ENCODE data around the gene TUSC2. TPM values are rescaled to one million over a fixed set of nuclear protein-coding genes. Genes with fewer than 3 reads are reported as not detected.
A peak's percentile ranks its signal among the peaks of the same experiment; 100 is the strongest.

Gene TUSC2
- total and polyA plus RNA-seq, 2 donors (not counting 1 experiment from before 2014, with no cell fraction given), result 28.2 to 29.3 TPM

- Histone ChIP-seq H4K20me1 (ENCODE audit: control insufficient read depth, insufficient read depth, low read length, poor library complexity, severe bottlenecking) (no peaks in the 10 kb centered on the region), H3K9ac (ENCODE audit: low read length) (peak within 1 kb of the TSS; percentile 82), H3K9me3 (ENCODE audit: control extremely low read depth in 1 of 3, control insufficient read depth in 2 of 3, insufficient read depth in 1 of 3, low read length in 2 of 3) (no peaks in the 10 kb centered on the region), H3K27me3 (replicated peaks in 1 of 4; ENCODE audit: control extremely low read depth in 1 of 4, control insufficient read depth in 3 of 4, insufficient read depth in 4 of 4, low read length in 3 of 4) (no peaks in the 10 kb centered on the region), H3K36me3 (replicated peaks in 1 of 2; ENCODE audit: control extremely low read depth in 1 of 2, control insufficient read depth in 1 of 2, extremely low read depth in 1 of 2, insufficient read depth in 2 of 2, low read length in 1 of 2) (peaks cover 0 to 4% of the 10 kb centered on the region in 2 experiments), H3K4me2 (replicated peaks; ENCODE audit: low read depth, low read length, poor library complexity, severe bottlenecking) (peak within 1 kb of the TSS; percentile 89), H3K4me3 (ENCODE audit: control extremely low read depth in 1 of 5, extremely low read depth in 1 of 5, insufficient read depth in 1 of 5, low read depth in 2 of 5, low read length in 4 of 5) (peak within 1 kb of the TSS; percentile 68 to 89 (median 88)), H3K27ac (ENCODE audit: low read length in 2 of 2) (peak within 1 kb of the TSS; percentile 77 to 84), H3K79me2 (ENCODE audit: control insufficient read depth, insufficient read depth, low read length) (peaks cover 13% of the 10 kb centered on the region), H2AFZ (ENCODE audit: insufficient read depth, low read depth, low read length, poor library complexity, severe bottlenecking) (peak within 1 kb of the TSS; percentile 81), H3K4me1 (ENCODE audit: control insufficient read depth in 2 of 2, insufficient read depth in 2 of 2, low read length in 2 of 2) (peaks cover 18 to 24% of the 10 kb centered on the region in 2 donors)
- TF ChIP-seq CTCF (IDR thresholded peaks at IDR 0.05), result peak; percentile 65
- no peak for TF ChIP-seq EZH2 (IDR thresholded peaks at IDR 0.05; ENCODE audit: borderline replicate concordance, insufficient read depth, low read depth, low read length, poor library complexity, severe bottlenecking)
- peaks cover 33% of the 10 kb centered on the region for H3K4me1 Mint-ChIP-seq
- peak; percentile 91 for ATAC-seq (ENCODE audit: low read depth)
- WGBS (ENCODE audit: insufficient coverage), result under 1% methylated on average over 58 of the region's 61 CpGs
- ChIA-PET POLR2A (interaction anchor here (0.5 to 2.5 kb wide), 15 partner anchors 8 to 1292 kb away, joined by 3 to 27 read pairs (median 4); partner anchors contain the start of genes CYB561D2, GNAI2, HYAL2 and NPRL2), CTCF (interaction anchor here (0.5 to 3.2 kb wide), 14 partner anchors 10 to 243 kb away, joined by 3 to 28 read pairs (median 5); partner anchors contain the start of genes CYB561D2, GNAI2, HYAL2 and NPRL2)
- H3K27ac Mint-ChIP-seq, result peak within 1 kb of the TSS; percentile 100
- DNase-seq, result peak; percentile 100
- no peaks in the 10 kb centered on the region for H3K9me3 Mint-ChIP-seq (ENCODE audit: insufficient read depth)
- H3K4me3 Mint-ChIP-seq, result peak within 1 kb of the TSS; percentile 100
- no peaks in the 10 kb centered on the region for H3K27me3 Mint-ChIP-seq
- intact Hi-C loops (cut with micrococcal nuclease), result loop anchor here (1.0 to 10.0 kb wide), 7 partner anchors 22 to 1086 kb away; partner anchors contain the start of genes GNAI2, MANF, RBM6 and TMEM115
Observed at GRCh38 chr3:50298836-50299637, 29.0 kb downstream of the TUSC2 start, which contains the start of the genes HYAL3 and NAA80. HYAL3 (minus strand) TSS chr3:50299405; CDS start chr3:50295602, 3,803 bp downstream. NAA80 (minus strand) TSS chr3:50299405; CDS start chr3:50297463, 1,942 bp downstream.
